ENCODE data around the gene CLEC1A.
A peak's percentile ranks its signal among the peaks of the same experiment; 100 is the strongest.

Gene CLEC1A, protein sequence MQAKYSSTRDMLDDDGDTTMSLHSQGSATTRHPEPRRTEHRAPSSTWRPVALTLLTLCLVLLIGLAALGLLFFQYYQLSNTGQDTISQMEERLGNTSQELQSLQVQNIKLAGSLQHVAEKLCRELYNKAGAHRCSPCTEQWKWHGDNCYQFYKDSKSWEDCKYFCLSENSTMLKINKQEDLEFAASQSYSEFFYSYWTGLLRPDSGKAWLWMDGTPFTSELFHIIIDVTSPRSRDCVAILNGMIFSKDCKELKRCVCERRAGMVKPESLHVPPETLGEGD

GRCh38 chr12:10098791-10099190 is at the start of gene CLEC1A:
Gene CLEC1A, minus strand, starts transcription at chr12:10098985. Its CDS starts 63 bp downstream, at chr12:10098922.
- no peak for DNase-seq

DNA sequence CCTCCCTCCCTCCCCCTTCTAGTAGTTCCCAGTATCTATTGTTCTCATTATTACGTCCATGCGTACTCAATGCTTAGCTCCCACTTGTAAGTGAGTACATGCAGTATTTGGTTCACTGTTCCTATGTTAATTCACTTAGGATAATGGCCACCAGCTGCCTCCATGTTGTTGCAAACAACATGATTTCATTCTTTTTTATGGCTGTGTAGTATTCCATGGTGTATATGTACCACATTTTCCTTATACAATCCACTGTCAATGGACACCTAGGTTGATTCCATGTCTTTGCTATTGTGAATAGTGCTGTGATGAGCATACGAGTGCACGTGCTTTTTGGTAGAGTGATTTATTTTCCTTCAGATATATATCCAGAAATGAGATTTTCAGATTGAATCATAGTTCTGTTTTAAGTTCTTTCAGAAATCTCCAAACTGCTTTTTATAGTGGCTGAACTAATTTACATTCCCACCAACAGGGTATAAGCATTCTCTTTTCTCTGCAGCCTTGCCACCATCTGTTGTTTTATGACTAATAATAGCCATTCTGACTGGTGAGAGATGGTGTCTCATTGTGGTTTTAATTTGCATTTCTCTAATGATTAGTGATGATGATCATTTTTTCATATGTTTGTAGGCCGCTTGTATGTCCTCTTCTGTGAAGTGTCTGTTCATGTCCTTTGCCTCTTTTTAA is 49.1 kb upstream of the CLEC1A start:
- DNase-seq = no peak

- no peak for DNase-seq
Observed at GRCh38 chr12:10142976-10143589, 44.3 kb upstream of the CLEC1A start.

- DNase-seq = peak in 28 of 56 donors; percentile 1 to 67 (median 20)
Observed at GRCh38 chr12:10140001-10140400, 41.2 kb upstream of the CLEC1A start.

- no peak for DNase-seq
Observed at GRCh38 chr12:10136637-10137205, 37.9 kb upstream of the CLEC1A start.

DNA sequence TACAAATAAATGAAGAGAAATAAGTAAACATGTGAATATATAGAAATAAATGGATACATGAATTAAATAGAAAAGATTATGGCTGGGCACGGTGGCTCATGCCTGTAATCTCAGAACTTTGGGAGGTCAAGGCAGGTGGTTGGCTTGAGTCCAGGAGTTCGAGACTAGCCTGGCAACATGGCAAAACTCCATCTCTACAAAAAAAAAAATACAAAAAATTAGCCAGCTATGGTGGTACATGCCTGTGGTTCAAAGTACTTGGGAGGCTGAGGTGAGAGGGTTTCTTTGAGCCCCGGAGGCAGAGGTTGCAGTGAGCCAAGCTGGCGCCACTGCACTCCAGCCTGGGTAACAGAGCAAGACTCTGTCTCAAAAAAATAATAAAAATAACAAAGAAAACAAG is 36.3 kb upstream of the CLEC1A start:
- DNase-seq = no peak

DNA sequence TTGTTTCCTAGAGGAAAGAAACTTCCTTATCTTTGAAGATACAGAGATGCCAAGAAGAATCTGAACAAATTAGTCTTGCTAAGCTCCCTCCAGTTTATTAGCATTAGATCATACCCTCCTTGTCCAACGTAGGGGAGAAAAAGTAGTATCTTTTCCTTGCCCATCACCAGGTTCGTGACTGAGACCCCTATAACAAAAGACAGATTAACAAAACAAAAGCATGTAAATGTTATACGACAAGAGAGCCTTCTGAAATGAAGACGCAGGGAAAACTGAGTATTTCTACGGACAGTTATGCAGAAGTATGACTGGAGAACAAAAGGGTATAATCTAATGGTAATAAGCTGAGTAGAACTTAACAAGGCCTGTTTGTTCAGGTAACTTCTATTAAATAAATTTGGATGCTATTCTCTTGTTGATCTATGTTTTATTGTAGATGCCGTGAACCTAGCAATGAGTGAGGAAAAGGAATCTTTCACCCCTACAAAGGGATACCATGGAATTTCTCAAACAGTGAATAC is 34.1 kb upstream of the CLEC1A start:
- DNase-seq = no peak

- no peak for DNase-seq
Observed at GRCh38 chr12:10131111-10131690, 32.4 kb upstream of the CLEC1A start.

GRCh38 chr12:10130042-10130441 is 31.3 kb upstream of the CLEC1A start, which contains the start of gene CLEC7A:
Gene CLEC7A, minus strand, starts transcription at chr12:10130199. Its CDS starts 117 bp downstream, at chr12:10130082.
- no peak for DNase-seq

- DNase-seq = no peak
Observed at GRCh38 chr12:10128687-10129086, 29.9 kb upstream of the CLEC1A start.

DNA sequence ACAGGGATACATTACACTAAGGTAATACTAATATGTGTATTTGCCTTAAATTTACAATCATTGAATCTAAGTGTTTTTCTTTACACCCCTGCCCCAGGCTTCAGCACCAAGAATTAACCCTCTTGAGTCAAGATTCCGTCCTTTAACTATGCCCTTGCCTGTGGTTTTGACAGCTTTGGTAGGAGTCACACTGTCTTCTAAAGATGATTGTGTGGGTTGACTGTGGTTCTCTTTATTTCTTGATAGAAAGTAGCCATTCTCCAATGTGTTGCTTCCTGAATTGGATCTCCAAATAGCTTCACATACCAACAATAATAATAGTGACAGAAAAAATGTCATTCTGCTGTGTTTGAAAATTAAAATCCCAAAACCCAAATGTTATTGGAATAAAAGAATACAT is 27.6 kb upstream of the CLEC1A start:
- no peak for DNase-seq

GRCh38 chr12:10122689-10123088 is 23.9 kb upstream of the CLEC1A start:
- DNase-seq = no peak

- no peak for DNase-seq
Observed at GRCh38 chr12:10121278-10121677, 22.5 kb upstream of the CLEC1A start.

GRCh38 chr12:10119066-10119465 is 20.3 kb upstream of the CLEC1A start:
- no peak for DNase-seq

GRCh38 chr12:10115890-10116289 is 17.1 kb upstream of the CLEC1A start:
- DNase-seq = no peak

- no peak for DNase-seq
Observed at GRCh38 chr12:10115311-10115710, 16.5 kb upstream of the CLEC1A start.

- DNase-seq = no peak
Observed at GRCh38 chr12:10113920-10114319, 15.1 kb upstream of the CLEC1A start.

DNA sequence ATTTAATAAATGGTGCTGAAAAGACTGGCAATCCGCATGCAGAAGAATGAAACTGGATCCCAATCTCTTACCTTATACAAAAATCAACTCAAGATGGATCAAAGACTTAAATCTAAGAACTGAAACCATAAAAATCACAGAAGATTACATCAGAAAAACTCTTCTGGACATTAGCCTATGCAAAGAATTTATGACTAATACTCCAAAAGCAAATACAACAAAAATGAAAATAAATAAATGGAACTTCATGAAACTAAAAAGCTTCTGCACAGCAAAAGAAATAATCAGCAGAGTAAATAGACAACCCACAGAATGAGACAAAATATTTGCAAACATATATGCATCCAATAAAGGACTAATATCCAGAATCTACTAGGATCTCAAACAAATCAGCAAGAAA is 14.3 kb upstream of the CLEC1A start:
- DNase-seq = no peak

DNA sequence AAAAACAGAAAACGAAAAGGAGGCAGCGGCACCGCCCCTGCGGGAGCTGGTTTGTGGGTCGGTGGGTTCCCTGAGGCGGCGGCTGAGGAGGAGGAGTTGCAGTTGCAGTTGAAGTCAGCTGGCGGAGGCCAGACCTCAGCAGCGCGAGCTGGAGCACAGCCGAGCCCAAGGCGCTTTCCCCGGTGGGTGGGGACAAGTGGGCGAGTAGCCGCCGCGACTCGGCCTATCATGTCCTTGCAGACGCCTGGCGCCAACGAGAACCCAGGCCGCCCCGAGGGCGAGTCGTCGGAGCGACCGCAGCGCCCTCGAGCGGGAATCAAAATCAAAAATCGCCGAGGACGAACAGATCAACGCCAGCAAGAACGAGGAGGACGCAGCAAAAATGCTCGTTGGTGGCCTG is 12.7 kb upstream of the CLEC1A start:
- DNase-seq = no peak

GRCh38 chr12:10110256-10110844 is 11.6 kb upstream of the CLEC1A start:
- no peak for DNase-seq

GRCh38 chr12:10102322-10102721 is 3.5 kb upstream of the CLEC1A start:
- DNase-seq = peak in 4 of 56 donors; percentile 2 to 22 (median 2)
